ENCODE measurements around the gene XBP1. TPM values are rescaled to one million over a fixed set of nuclear protein-coding genes. Genes with fewer than 3 reads are reported as not detected.

XBP1 gene
- total and polyA plus RNA-seq, 2 donors from 2014 or later = 114 to 220 TPM

DNA sequence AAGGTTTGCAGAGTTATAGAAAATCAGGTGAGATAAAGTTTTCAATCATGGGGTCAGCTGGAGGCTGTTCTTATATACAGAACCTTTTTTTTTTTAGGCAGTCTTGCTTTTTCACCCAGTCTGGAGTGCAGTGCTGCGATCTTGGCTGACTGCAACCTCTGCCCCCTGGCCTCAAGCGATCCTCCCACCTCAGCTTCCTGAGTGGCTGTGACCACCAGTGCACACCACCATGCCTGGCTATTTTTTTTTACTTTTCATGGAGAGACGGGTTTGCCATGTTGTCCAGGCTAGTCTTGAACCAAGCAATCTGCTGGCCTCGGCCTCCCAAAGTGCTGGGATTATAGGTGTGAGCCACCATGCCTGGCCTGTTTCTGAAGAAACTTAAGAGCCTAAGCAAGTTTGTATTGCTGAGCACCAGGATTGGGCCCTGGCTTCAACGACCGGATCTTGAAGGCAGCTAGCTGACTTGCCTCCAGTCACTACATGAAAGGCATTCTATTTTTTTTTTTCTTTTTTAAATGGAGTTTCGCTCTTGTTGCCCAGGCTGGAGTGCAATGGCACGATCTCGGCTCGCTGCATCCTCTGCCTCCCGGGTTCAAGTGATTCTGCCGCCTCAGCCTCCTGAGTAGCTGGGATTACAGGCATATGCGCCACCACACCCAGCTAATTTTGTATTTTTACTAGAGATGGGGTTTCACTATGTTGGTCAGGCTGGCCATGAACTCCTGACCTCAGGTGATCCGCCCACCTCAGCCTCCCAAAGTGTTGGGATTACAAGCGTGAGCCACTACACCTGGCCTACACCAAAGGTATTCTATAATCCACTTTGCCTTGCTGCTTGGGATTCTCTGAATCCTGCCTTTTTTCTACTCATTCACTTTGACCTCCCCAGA lies 7.6 kb downstream of the XBP1 start:
- FAIRE-seq (no peak), DNase-seq (no peak)
- H3K27ac ChIP-seq (ENCODE audit: low read depth in 2 of 2, low read length in 2 of 2) = no peak overlapping the region
- no peak overlapping the region for H3K4me3 ChIP-seq (ENCODE audit: low read length in 3 of 3)
- H3K9ac ChIP-seq (ENCODE audit: low read length in 3 of 3) = no peak overlapping the region
- no peaks in the 10 kb centered on the region for H3K9me3 ChIP-seq (ENCODE audit: control insufficient read depth in 2 of 3, insufficient read depth in 1 of 3, low read length in 3 of 3)
- peaks cover 0 to 8% (median 0%) of the 10 kb centered on the region in 3 donors for H3K4me1 ChIP-seq (ENCODE audit: control insufficient read depth in 2 of 3, insufficient read depth in 2 of 3, low read depth in 1 of 3, low read length in 3 of 3)
- H3K36me3 ChIP-seq (ENCODE audit: control insufficient read depth in 2 of 3, insufficient read depth in 3 of 3, low read length in 3 of 3) = peaks cover 17 to 34% (median 34%) of the 10 kb centered on the region in 3 donors
- no peaks in the 10 kb centered on the region for H3K27me3 ChIP-seq (ENCODE audit: control insufficient read depth, insufficient read depth, low read length)
- TF ChIP-seq, protein P1, sequence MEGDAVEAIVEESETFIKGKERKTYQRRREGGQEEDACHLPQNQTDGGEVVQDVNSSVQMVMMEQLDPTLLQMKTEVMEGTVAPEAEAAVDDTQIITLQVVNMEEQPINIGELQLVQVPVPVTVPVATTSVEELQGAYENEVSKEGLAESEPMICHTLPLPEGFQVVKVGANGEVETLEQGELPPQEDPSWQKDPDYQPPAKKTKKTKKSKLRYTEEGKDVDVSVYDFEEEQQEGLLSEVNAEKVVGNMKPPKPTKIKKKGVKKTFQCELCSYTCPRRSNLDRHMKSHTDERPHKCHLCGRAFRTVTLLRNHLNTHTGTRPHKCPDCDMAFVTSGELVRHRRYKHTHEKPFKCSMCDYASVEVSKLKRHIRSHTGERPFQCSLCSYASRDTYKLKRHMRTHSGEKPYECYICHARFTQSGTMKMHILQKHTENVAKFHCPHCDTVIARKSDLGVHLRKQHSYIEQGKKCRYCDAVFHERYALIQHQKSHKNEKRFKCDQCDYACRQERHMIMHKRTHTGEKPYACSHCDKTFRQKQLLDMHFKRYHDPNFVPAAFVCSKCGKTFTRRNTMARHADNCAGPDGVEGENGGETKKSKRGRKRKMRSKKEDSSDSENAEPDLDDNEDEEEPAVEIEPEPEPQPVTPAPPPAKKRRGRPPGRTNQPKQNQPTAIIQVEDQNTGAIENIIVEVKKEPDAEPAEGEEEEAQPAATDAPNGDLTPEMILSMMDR (IDR thresholded peaks at IDR 0.05; ENCODE audit: borderline replicate concordance, extremely low read depth, insufficient read depth) = no peak
- intact Hi-C loops (cut with DNase I) = no loop called here

DNA sequence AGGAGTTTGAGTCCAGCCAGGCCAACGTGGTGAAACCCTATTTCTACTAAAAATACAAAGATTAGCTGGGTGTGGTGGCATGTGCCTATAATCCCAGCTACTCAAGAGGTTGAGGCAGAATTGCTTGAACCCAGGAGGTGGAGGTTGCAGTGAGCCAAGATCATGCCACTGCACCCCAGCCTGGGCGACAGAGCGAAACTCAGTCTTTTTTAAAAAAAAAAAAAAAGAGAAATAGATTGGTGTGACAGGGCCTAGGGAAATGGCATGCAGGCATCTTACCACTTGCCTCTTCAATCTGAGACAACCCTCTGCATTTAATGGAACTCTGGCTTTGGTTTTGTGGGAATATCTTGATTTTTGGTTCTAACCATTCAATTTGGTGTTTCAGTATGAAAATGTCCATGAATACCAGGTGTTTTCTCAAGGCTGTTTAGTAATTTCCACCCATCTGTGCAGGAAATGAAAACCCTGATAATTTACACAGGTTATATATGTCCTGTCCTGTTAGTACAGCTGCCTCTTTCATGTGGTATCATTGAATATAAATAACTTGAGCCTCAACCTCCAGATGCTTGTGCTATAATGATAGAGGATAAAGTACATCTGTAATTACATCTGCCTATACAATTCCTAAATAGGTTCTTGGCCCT lies 8.4 kb downstream of the XBP1 start:
- no peak overlapping the region for H3K27ac ChIP-seq (ENCODE audit: low read depth in 2 of 2, low read length in 2 of 2)
- H3K9me3 ChIP-seq (ENCODE audit: control insufficient read depth in 2 of 3, insufficient read depth in 1 of 3, low read length in 3 of 3) = no peaks in the 10 kb centered on the region
- DNase-seq (no peak), FAIRE-seq (no peak)
- TF ChIP-seq, protein P1 (IDR thresholded peaks at IDR 0.05; ENCODE audit: borderline replicate concordance, extremely low read depth, insufficient read depth) = no peak
- H3K9ac ChIP-seq (ENCODE audit: low read length in 3 of 3) = no peak overlapping the region
- peaks cover 0 to 8% (median 0%) of the 10 kb centered on the region in 3 donors for H3K4me1 ChIP-seq (ENCODE audit: control insufficient read depth in 2 of 3, insufficient read depth in 2 of 3, low read depth in 1 of 3, low read length in 3 of 3)
- no peak overlapping the region for H3K4me3 ChIP-seq (ENCODE audit: low read length in 3 of 3)
- no peaks in the 10 kb centered on the region for H3K27me3 ChIP-seq (ENCODE audit: control insufficient read depth, insufficient read depth, low read length)
- intact Hi-C loops (cut with DNase I) = no loop called here
- H3K36me3 ChIP-seq (ENCODE audit: control insufficient read depth in 2 of 3, insufficient read depth in 3 of 3, low read length in 3 of 3) = peaks cover 17 to 33% (median 33%) of the 10 kb centered on the region in 3 donors

DNA sequence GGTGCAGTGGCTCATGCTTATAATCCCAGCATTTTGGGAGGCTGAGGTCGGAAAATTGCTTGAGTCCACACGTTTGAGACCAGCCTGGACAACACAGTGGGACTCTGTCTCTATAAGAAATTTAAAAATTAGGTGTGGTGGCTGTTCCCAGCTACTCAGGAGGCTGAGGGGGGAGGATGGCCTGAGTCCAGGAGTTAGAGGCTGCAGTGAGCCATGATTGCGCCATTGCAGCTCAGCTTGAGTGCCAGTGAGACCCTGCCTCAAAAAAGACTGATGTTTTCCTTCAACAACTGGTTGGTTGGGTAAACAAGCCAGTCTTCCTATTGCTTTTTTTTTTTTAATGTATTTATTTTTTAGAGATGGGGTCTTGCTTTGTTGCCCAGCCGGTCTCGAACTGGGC lies 9.2 kb downstream of the XBP1 start:
- no peak for DNase-seq
- peaks cover 14 to 33% (median 28%) of the 10 kb centered on the region in 3 donors for H3K36me3 ChIP-seq (ENCODE audit: control insufficient read depth in 2 of 3, insufficient read depth in 3 of 3, low read length in 3 of 3)
- H3K9ac ChIP-seq (ENCODE audit: low read length in 3 of 3) = no peak overlapping the region
- TF ChIP-seq, protein P1 (IDR thresholded peaks at IDR 0.05; ENCODE audit: borderline replicate concordance, extremely low read depth, insufficient read depth) = no peak
- no peaks in the 10 kb centered on the region for H3K27me3 ChIP-seq (ENCODE audit: control insufficient read depth, insufficient read depth, low read length)
- H3K9me3 ChIP-seq (ENCODE audit: control insufficient read depth in 2 of 3, insufficient read depth in 1 of 3, low read length in 3 of 3) = no peaks in the 10 kb centered on the region
- H3K4me1 ChIP-seq (ENCODE audit: control insufficient read depth in 2 of 3, insufficient read depth in 2 of 3, low read depth in 1 of 3, low read length in 3 of 3) = peaks cover 0 to 4% (median 0%) of the 10 kb centered on the region in 3 donors
- no peak overlapping the region for H3K4me3 ChIP-seq (ENCODE audit: low read length in 3 of 3)
- no peak for FAIRE-seq
- intact Hi-C loops (cut with DNase I) = no loop called here
- no peak overlapping the region for H3K27ac ChIP-seq (ENCODE audit: low read depth in 2 of 2, low read length in 2 of 2)
